ENCODE results near the gene TRUB1.

The TRUB1 gene

DNA sequence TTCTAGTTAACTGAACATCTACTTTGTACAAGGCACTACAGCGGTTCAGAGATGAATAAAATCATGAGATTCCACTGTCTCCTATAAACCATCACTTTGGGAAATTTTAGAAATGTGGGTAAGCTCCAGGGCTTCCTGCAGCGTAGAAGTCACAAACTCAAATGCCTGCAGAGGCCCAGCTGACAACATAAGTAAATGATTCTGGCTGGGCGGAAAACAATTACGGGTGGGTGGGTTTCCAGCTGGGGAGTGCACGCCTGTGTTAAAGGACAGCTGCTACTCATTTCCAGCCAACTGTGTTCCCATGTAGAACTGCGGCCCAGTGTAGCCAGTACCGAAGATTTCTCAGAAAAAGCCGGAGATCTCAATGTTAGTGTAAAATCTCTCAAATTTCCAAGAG, 85.7 kb downstream of the TRUB1 start:
- Histone ChIP-seq H3K4me3 (ENCODE audit: low read length) (no peak overlapping the region), H3K27me3 (ENCODE audit: control insufficient read depth, insufficient read depth, low read length) (no peaks in the 10 kb centered on the region), H3K36me3 (ENCODE audit: control insufficient read depth, insufficient read depth, low read length) (no peaks in the 10 kb centered on the region), H3K9ac (ENCODE audit: low read length) (no peak overlapping the region), H3K4me1 (ENCODE audit: control insufficient read depth, insufficient read depth, low read length) (no peaks in the 10 kb centered on the region), H3K27ac (ENCODE audit: low read depth, low read length) (no peak overlapping the region)

DNA sequence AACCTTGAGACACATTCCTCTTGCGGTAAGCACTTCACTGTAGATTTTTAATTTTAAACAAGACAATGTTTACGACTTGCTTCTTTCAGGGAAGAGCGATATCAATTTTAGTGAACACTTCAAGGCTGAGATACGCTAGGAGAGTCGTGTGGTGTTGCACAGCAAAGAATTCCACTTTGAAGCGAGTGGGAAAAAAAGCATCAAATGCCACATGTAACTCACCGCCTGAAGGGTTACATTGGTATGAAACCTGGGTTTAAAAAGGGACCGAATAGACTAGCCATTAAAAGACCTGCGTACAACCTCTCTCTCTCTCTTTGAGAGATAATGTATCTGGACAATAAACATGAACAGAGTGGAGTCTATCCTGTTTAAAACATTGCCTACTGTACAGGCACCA, 86.4 kb downstream of the TRUB1 start:
- H3K4me3 ChIP-seq (ENCODE audit: low read length) = no peak overlapping the region
- H3K27ac ChIP-seq (ENCODE audit: low read depth, low read length) = no peak overlapping the region
- H3K27me3 ChIP-seq (ENCODE audit: control insufficient read depth, insufficient read depth, low read length) = no peaks in the 10 kb centered on the region
- no peaks in the 10 kb centered on the region for H3K36me3 ChIP-seq (ENCODE audit: control insufficient read depth, insufficient read depth, low read length)
- H3K9ac ChIP-seq (ENCODE audit: low read length) = no peak overlapping the region
- no peaks in the 10 kb centered on the region for H3K4me1 ChIP-seq (ENCODE audit: control insufficient read depth, insufficient read depth, low read length)

DNA sequence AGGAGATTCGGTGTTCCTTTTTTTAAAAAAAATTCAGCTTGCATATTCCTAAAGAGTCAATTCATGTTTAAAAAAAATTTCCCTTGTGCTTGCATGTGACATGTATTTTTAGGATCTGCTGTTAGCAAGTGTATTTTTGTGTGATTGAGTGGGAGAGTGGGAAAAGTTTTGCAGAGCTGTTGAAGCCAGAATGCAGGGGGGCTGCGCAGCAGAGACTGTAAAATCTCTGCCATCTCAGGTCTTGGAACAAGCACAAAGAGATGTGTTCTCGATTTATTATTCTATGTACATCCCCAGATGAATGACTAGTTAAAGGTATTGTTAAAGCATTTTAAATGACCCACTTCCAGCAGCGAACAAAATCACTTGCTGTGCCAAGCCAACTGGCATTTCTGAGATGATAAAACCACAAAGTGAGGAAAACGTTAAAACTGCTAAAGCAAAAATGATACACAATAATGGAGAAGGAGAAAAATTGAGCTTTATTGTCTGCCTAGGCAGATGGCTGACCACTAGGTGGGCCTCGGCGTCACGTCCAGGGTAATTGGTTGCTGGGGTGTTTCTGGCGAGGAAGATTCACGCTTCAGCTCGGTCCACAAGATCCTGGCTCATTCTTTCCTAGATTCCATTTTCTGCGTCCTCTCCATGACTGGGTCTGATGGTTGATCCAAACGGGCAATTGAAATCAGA, 88.2 kb downstream of the TRUB1 start:
- Histone ChIP-seq H3K4me1 (ENCODE audit: control insufficient read depth, insufficient read depth, low read length) (no peaks in the 10 kb centered on the region), H3K27ac (ENCODE audit: low read depth, low read length) (no peak overlapping the region), H3K4me3 (ENCODE audit: low read length) (no peak overlapping the region), H3K27me3 (ENCODE audit: control insufficient read depth, insufficient read depth, low read length) (no peaks in the 10 kb centered on the region), H3K36me3 (ENCODE audit: control insufficient read depth, insufficient read depth, low read length) (no peaks in the 10 kb centered on the region), H3K9ac (ENCODE audit: low read length) (no peak overlapping the region)

DNA sequence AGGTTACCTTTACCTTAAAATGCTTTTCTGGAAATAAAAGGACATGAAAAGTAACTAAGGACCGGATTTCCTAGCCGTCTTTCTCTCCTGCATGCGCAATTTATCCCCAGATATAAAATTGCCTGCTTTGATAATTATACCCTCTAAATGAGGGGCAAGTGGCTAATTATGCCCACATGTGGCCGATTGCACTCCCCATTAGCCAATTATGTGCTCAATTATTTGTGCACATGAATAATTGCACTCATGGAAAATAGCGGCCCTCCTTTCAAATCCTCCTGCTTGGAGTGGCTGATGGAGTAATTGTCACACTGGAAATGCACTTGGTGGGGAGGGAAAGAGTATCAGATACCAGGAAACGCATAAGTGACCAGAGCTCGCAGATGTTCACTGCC, 88.7 kb downstream of the TRUB1 start:
- H3K27me3 ChIP-seq (ENCODE audit: control insufficient read depth, insufficient read depth, low read length) = no peaks in the 10 kb centered on the region
- H3K4me3 ChIP-seq (ENCODE audit: low read length) = no peak overlapping the region
- no peak overlapping the region for H3K27ac ChIP-seq (ENCODE audit: low read depth, low read length)
- no peaks in the 10 kb centered on the region for H3K36me3 ChIP-seq (ENCODE audit: control insufficient read depth, insufficient read depth, low read length)
- H3K4me1 ChIP-seq (ENCODE audit: control insufficient read depth, insufficient read depth, low read length) = no peaks in the 10 kb centered on the region
- H3K9ac ChIP-seq (ENCODE audit: low read length) = no peak overlapping the region

Data from rectal smooth muscle tissue (tissue), 1 donor.